GM12874 (cell line): ENCODE data around the gene ATAT1.

ENCODE experiments used
- TF ChIP-seq, protein P1 (sequence below): IDR thresholded peaks from 2 replicates; pipeline ENCODE4 v1.5.1; 2011; ENCODE audit warnings: low read depth, mild to moderate bottlenecking, control low read depth, low read length, moderate library complexity; ENCODE audit not compliant: insufficient read depth

The ATAT1 gene

DNA sequence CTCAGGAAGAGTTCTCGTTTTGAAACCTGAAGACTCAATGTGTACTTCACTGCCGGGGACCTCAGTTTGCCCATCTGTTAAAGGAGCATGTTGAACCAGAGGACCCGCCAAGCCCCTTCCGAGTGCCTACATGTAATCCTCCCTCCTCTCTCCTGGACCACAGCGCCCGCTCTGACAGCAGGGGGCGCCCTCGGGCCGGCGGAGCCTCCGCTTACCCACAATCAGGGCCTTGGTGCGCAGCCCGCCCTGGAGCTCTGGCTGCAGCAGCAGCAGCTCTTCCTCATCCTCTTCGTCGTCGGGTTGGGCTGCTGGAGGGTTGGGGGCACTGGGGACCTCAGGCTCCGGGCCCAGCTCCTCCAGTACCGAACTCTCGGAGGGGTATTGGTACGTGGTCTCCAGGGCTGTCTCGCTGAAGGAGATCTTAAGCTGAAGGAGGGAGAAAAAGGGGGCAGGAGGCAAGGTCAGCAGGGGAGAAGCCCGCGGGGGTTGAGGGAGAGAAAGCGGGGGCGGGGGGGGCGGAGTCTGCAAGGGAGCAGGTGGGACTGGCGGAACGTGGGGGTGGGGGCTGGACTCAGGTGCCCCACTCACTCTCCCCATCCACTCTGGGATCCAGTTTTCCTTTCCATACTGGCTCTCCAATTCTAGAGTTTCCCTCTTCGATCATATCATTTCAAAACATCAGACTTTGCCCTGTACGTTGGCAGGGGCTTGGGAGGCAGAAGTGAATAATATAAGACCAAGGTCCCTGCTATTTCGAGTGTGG, 52.5 kb downstream of the ATAT1 start:
- TF ChIP-seq, protein P1, sequence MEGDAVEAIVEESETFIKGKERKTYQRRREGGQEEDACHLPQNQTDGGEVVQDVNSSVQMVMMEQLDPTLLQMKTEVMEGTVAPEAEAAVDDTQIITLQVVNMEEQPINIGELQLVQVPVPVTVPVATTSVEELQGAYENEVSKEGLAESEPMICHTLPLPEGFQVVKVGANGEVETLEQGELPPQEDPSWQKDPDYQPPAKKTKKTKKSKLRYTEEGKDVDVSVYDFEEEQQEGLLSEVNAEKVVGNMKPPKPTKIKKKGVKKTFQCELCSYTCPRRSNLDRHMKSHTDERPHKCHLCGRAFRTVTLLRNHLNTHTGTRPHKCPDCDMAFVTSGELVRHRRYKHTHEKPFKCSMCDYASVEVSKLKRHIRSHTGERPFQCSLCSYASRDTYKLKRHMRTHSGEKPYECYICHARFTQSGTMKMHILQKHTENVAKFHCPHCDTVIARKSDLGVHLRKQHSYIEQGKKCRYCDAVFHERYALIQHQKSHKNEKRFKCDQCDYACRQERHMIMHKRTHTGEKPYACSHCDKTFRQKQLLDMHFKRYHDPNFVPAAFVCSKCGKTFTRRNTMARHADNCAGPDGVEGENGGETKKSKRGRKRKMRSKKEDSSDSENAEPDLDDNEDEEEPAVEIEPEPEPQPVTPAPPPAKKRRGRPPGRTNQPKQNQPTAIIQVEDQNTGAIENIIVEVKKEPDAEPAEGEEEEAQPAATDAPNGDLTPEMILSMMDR = peak; percentile 97

DNA sequence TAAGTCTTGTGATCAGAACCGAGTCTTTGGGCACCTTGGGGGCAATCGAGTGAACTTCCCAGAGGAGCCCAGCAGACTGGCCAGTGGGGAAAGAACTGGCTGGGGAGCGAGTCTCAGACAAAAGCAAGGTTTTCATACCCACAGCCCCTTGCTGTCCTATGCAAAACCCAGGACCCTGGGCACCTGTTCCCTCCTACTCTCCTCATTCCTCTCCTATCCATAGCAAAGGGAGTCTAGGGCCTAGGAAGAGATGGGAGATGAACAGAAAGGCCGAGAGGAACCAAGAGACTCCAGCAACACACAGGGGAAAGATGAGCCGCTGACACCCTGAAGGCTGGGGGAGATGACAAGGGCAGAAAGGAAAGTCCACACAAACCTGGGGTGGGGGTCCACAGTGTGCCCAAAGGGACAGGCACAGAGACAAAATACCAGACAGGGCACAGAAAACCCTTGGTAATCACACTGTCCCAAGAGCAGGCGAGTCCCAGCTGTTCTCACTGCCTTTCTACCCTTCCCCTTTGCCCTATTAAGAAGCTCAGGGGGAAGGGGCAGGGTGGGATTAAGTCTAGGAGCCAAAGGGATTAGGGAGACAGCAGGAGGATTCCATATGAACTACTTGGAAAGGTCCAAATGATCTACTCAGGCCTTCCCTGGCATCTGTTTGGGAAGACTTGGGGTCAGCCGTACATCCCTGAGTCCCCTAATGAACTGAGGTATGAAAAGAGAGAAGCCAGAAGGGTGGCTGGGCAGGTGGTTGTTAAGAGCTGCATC, 53.3 kb downstream of the ATAT1 start:
- TF ChIP-seq, protein P1 = no peak

DNA sequence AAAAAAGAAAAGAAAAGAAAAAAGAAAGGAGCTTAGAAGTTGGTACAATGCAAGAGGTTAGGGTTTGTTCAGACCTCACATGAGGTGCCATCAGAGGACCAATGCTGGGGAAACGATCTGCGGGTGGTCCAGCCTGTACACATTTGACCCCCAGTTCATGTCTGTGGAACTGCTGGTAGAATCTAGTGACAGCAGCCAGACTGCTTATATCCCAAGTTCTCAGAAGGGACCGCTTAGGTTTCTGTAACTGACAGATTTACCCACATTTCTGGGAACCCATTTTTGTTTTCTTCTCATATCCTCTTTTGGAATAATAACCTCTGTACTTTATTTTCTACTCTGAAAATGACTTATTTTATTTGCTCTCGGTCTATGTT, 55.1 kb downstream of the ATAT1 start:
- TF ChIP-seq, protein P1 = no peak

DNA sequence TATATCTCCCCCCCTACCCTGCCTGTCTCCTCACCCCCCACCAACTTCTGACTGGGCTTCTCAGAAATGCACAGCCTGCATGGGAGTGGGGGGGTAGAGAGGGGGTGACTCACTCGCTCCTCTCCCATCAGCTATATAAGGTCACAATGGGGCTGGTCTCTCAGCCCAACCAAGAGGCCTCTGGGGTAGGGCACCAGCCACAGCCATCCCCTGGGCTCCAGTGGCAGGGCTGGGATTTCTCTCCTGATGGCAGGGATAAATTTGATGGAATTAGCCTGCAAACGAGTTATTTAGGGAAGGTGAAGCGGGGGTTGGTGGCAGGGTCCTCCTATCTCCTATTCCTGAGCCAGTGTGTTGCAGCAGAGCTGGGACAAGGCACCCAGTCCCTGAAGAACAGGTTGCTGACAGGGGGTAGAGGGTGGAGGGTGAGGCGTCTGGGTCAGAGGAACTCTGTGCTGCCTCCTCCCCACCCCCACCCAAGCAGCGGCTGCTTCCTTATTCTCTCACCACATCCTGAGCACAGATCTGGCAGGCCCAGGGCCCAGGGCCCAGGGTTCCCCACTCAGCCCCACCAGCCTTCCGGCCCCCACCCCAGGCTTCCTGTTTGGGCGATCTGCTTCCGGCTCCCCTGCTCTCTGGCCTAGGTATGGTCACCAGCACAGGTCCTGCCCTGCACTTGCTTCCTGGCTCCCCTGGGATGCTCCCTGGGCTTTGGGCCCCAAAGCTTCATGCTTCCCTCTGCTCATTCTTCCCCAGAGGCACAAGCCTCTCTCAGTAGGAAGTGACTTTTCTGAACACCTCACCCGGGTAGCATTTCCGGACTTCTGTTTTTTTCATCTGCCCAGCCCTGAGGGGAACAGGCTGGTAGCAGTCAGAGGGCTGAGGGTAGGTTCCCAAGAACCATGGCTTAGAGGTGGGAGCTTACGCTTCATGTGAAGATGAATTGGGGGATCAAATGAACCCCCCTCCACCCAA, 55.8 kb downstream of the ATAT1 start:
- TF ChIP-seq, protein P1 = no peak

DNA sequence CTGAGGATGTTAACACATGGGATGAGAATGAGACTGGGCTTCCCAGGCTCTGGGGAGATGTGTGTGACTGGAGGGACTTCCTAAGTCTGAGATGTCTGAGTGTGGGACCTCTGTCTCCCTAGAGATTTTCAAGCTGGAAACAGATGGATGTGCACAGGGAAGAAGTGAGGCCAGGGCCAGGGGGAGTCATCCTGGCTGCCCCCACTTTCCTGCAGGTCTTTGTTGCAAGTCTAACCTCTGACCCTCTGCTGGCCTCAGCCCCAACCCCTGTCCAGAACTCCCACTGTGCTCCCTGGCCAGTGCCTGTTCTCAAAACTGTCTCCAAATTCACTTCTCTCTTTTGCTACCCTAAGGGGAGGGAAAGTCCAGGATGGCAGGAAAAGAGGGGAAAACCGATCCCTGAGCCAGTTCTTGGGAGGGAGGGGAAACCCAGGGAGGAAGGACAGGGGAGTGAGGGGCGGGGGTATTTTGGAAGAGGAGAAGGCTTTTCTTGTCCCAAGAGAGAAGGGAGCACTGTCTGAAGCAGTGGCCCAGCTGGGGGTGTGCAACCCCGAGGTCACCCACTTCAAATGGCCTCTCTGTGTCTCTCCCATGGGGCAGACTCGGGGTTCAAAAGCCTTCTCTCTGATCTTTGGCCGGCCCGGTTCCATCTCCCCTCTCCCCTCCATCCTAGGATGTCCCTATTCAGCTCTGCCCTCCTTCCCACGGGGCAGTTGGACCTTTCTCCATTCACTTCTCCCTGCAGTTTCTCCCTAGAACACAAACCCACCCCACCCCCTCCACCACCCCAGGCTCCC, 56.7 kb downstream of the ATAT1 start:
- TF ChIP-seq, protein P1 = no peak

DNA sequence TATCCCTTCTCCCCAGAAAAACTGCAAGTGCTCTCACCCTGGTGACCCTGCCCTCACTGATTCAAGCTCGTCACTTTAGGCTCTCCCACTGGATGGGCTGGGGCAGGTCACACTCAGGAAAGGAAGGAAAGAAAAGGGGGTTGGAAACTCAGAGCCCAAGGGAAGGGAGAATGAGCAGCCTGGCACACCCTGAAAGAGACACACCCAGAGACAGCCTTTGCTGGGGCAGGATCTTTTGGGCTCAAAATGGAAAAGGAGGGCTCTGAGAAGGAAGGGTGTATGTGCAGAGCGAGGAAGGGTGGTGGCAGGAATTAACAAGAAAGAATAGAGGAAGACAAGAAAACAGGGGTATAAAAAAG, 57.3 kb downstream of the ATAT1 start:
- TF ChIP-seq, protein P1 = no peak
